ENCODE data around the gene MT1B. TPM values are rescaled to one million over a fixed set of nuclear protein-coding genes. Genes with fewer than 3 reads are reported as not detected.

Gene MT1B
- total RNA-seq, 4 donors from 2014 or later: not detected

- DNase-seq (ENCODE audit: low spot score in 2 of 2): peak in 1 of 2 donors; percentile 88
- Histone ChIP-seq H3K27me3 (no peaks in the 10 kb centered on the region), H3K9me3 (no peaks in the 10 kb centered on the region), H3K4me1 (peaks cover 67% of the 10 kb centered on the region), H3K27ac (peak overlapping the region; percentile 96), H3K36me3 (no peaks in the 10 kb centered on the region), H3K4me3 (peak overlapping the region; percentile 73)
- TF ChIP-seq CTCF (IDR thresholded peaks at IDR 0.05): no peak
- TF ChIP-seq EP300 (IDR thresholded peaks at IDR 0.05): no peak
- TF ChIP-seq POLR2AphosphoS5 (IDR thresholded peaks at IDR 0.05): peak; percentile 35 to 86 (median 71)
- TF ChIP-seq POLR2A (IDR thresholded peaks at IDR 0.05): peak in 1 of 2 donors; percentile 26
- WGBS: 0% methylated on average over 6 of the region's 6 CpGs
Observed at GRCh38 chr16:56609463-56609921, 42.2 kb upstream of the MT1B start.

- Histone ChIP-seq H3K36me3 (no peaks in the 10 kb centered on the region), H3K4me1 (peaks cover 63% of the 10 kb centered on the region), H3K27ac (peak overlapping the region; percentile 96), H3K27me3 (no peaks in the 10 kb centered on the region), H3K9me3 (no peaks in the 10 kb centered on the region), H3K4me3 (peak overlapping the region; percentile 73)
- WGBS: 6% methylated on average over 10 of the region's 10 CpGs
- no peak for DNase-seq (ENCODE audit: low spot score in 2 of 2)
- peak; percentile 38 for TF ChIP-seq EP300 (IDR thresholded peaks at IDR 0.05)
- peak; percentile 65 to 82 (median 77) for TF ChIP-seq POLR2AphosphoS5 (IDR thresholded peaks at IDR 0.05)
- peak; percentile 67 to 78 for TF ChIP-seq POLR2A (IDR thresholded peaks at IDR 0.05)
- TF ChIP-seq CTCF (IDR thresholded peaks at IDR 0.05): no peak
Observed at GRCh38 chr16:56610017-56610608, 41.6 kb upstream of the MT1B start.

- TF ChIP-seq POLR2A (IDR thresholded peaks at IDR 0.05) (no peak), EP300 (IDR thresholded peaks at IDR 0.05) (no peak), POLR2AphosphoS5 (IDR thresholded peaks at IDR 0.05) (no peak), CTCF (IDR thresholded peaks at IDR 0.05) (no peak)
- Histone ChIP-seq H3K9me3 (no peaks in the 10 kb centered on the region), H3K36me3 (no peaks in the 10 kb centered on the region), H3K27ac (peak overlapping the region; percentile 96), H3K27me3 (no peaks in the 10 kb centered on the region), H3K4me1 (peaks cover 58% of the 10 kb centered on the region), H3K4me3 (peak overlapping the region; percentile 73)
- WGBS: 40% methylated on average over 2 of the region's 2 CpGs
- no peak for DNase-seq (ENCODE audit: low spot score in 2 of 2)
Observed at GRCh38 chr16:56610609-56611111, 41.0 kb upstream of the MT1B start.

- no peak for TF ChIP-seq CTCF (IDR thresholded peaks at IDR 0.05)
- peak in 1 of 3 donors; percentile 15 for TF ChIP-seq POLR2AphosphoS5 (IDR thresholded peaks at IDR 0.05)
- TF ChIP-seq EP300 (IDR thresholded peaks at IDR 0.05): no peak
- no peak for TF ChIP-seq POLR2A (IDR thresholded peaks at IDR 0.05)
- Histone ChIP-seq H3K9me3 (no peaks in the 10 kb centered on the region), H3K27me3 (no peaks in the 10 kb centered on the region), H3K4me1 (peaks cover 51% of the 10 kb centered on the region), H3K4me3 (no peak overlapping the region), H3K27ac (peak overlapping the region; percentile 96), H3K36me3 (no peaks in the 10 kb centered on the region)
- 61% methylated on average over 2 of the region's 2 CpGs for WGBS
- no peak for DNase-seq (ENCODE audit: low spot score in 2 of 2)
Observed at GRCh38 chr16:56611281-56611833, 40.3 kb upstream of the MT1B start.

GRCh38 chr16:56613706-56614105, 38.0 kb upstream of the MT1B start:
- Histone ChIP-seq H3K36me3 (no peaks in the 10 kb centered on the region), H3K27ac (no peak overlapping the region), H3K27me3 (no peaks in the 10 kb centered on the region), H3K4me1 (peaks cover 45% of the 10 kb centered on the region), H3K9me3 (no peaks in the 10 kb centered on the region), H3K4me3 (no peak overlapping the region)
- no peak for DNase-seq (ENCODE audit: low spot score in 2 of 2)
- TF ChIP-seq EP300 (IDR thresholded peaks at IDR 0.05): no peak
- TF ChIP-seq POLR2A (IDR thresholded peaks at IDR 0.05): no peak
- TF ChIP-seq CTCF (IDR thresholded peaks at IDR 0.05): no peak
- no peak for TF ChIP-seq POLR2AphosphoS5 (IDR thresholded peaks at IDR 0.05)
